Parathyroid adenoma (tissue), 2 donors: Measurements from ENCODE around the gene FAM20B.

Source experiments
- H2AFZ ChIP-seq: fragments of 300-600 bp; sonication (generic); one replicate; pipeline ENCODE4 v1.7.0; 2017; ENCODE audit warnings: antibody characterized with exemption, mild to moderate bottlenecking
- H3K27ac ChIP-seq: fragments of 300-600 bp; sonication (generic); one replicate; pipeline ENCODE4 v1.7.0; 2017
- H3K27me3 ChIP-seq: fragments of 300-600 bp; sonication (generic); one replicate; pipeline ENCODE4 v1.7.0; 2017; ENCODE audit warnings: low read length; ENCODE audit not compliant: control insufficient read depth, insufficient read depth
- H3K36me3 ChIP-seq: fragments of 300-600 bp; sonication (generic); one replicate; pipeline ENCODE4 v1.7.0; 2017; ENCODE audit warnings: low read length; ENCODE audit not compliant: control insufficient read depth, insufficient read depth
- H3K4me1 ChIP-seq: fragments of 300-600 bp; sonication (generic); one replicate; pipeline ENCODE4 v1.7.0; 2017; ENCODE audit warnings: control low read depth
- H3K4me2 ChIP-seq: fragments of 300-600 bp; sonication (generic); one replicate; pipeline ENCODE4 v1.7.0; 2017; ENCODE audit warnings: low read length
- H3K4me3 ChIP-seq: fragments of 300-600 bp; sonication (generic); one replicate; pipeline ENCODE4 v1.7.0; 2017; ENCODE audit warnings: low read depth, low read length
- H3K79me2 ChIP-seq: fragments of 300-600 bp; sonication (generic); one replicate; pipeline ENCODE4 v1.7.0; 2017; ENCODE audit warnings: control low read depth
- H3K9ac ChIP-seq: fragments of 300-600 bp; sonication (generic); one replicate; pipeline ENCODE4 v1.7.0; 2017; ENCODE audit warnings: mild to moderate bottlenecking
- H3K9me3 ChIP-seq: fragments of 300-600 bp; sonication (generic); one replicate; pipeline ENCODE4 v1.7.0; 2017; ENCODE audit warnings: low read length; ENCODE audit not compliant: control insufficient read depth
- TF ChIP-seq, protein P1 (sequence below): fragments of 300-600 bp; sonication (generic); IDR thresholded peaks from one replicate; pipeline ENCODE4 v1.7.0; 2017; ENCODE audit warnings: antibody characterized with exemption, mild to moderate bottlenecking
- donor health status: primary hyperparathyroidism.

The FAM20B gene

GRCh38 chr1:179095924-179096323 is 70.2 kb downstream of the FAM20B start:
- H3K4me1 ChIP-seq: no peaks in the 10 kb centered on the region
- TF ChIP-seq, protein P1, sequence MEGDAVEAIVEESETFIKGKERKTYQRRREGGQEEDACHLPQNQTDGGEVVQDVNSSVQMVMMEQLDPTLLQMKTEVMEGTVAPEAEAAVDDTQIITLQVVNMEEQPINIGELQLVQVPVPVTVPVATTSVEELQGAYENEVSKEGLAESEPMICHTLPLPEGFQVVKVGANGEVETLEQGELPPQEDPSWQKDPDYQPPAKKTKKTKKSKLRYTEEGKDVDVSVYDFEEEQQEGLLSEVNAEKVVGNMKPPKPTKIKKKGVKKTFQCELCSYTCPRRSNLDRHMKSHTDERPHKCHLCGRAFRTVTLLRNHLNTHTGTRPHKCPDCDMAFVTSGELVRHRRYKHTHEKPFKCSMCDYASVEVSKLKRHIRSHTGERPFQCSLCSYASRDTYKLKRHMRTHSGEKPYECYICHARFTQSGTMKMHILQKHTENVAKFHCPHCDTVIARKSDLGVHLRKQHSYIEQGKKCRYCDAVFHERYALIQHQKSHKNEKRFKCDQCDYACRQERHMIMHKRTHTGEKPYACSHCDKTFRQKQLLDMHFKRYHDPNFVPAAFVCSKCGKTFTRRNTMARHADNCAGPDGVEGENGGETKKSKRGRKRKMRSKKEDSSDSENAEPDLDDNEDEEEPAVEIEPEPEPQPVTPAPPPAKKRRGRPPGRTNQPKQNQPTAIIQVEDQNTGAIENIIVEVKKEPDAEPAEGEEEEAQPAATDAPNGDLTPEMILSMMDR: no peak
- no peaks in the 10 kb centered on the region for H3K9me3 ChIP-seq
- no peak overlapping the region for H3K27ac ChIP-seq
- no peak overlapping the region for H2AFZ ChIP-seq
- H3K79me2 ChIP-seq: no peaks in the 10 kb centered on the region
- H3K27me3 ChIP-seq: no peaks in the 10 kb centered on the region
- no peaks in the 10 kb centered on the region for H3K36me3 ChIP-seq
- no peak overlapping the region for H3K4me2 ChIP-seq
- H3K9ac ChIP-seq: no peak overlapping the region
- no peak overlapping the region for H3K4me3 ChIP-seq

DNA sequence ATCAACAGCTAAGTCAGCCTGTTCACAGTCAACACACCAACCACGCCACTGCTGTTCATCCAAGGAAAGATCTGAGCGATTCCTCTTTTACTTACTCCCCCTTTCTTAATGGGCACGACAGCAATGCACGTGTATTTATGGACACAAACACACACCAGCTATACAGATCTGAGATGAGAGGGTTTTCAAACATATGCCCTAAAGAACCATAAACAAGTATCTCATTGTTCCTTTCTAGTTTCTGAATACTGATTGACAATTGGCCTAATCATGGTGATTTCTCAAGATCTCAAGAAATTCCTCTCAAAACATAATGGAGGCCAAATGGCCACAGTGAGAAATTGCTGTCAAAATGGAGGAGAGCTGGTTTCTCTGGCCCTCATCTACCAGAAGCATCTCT is 74.2 kb downstream of the FAM20B start:
- Histone ChIP-seq H3K36me3 (no peaks in the 10 kb centered on the region), H2AFZ (no peak overlapping the region)

GRCh38 chr1:179101566-179101965 is 75.9 kb downstream of the FAM20B start:
- Histone ChIP-seq H3K79me2 (no peaks in the 10 kb centered on the region), H2AFZ (no peak overlapping the region), H3K36me3 (no peaks in the 10 kb centered on the region), H3K4me2 (no peak overlapping the region), H3K9ac (no peak overlapping the region), H3K27me3 (no peaks in the 10 kb centered on the region), H3K4me1 (no peaks in the 10 kb centered on the region), H3K4me3 (no peak overlapping the region), H3K9me3 (no peaks in the 10 kb centered on the region), H3K27ac (no peak overlapping the region)
- TF ChIP-seq, protein P1: no peak

More for the DNA sequence above, 74.2 kb downstream of the FAM20B start:
- TF ChIP-seq, protein P1: no peak
- Histone ChIP-seq H3K4me3 (no peak overlapping the region), H3K9me3 (no peaks in the 10 kb centered on the region), H3K9ac (no peak overlapping the region), H3K4me1 (no peaks in the 10 kb centered on the region), H3K79me2 (no peaks in the 10 kb centered on the region), H3K27me3 (no peaks in the 10 kb centered on the region), H3K27ac (no peak overlapping the region), H3K4me2 (no peak overlapping the region)

GRCh38 chr1:179103999-179104398 is 78.3 kb downstream of the FAM20B start:
- Histone ChIP-seq H3K4me2 (no peak overlapping the region), H3K4me1 (no peaks in the 10 kb centered on the region), H3K9ac (no peak overlapping the region), H3K27me3 (no peaks in the 10 kb centered on the region), H2AFZ (no peak overlapping the region), H3K36me3 (no peaks in the 10 kb centered on the region), H3K4me3 (no peak overlapping the region), H3K27ac (no peak overlapping the region), H3K9me3 (no peaks in the 10 kb centered on the region), H3K79me2 (no peaks in the 10 kb centered on the region)
- TF ChIP-seq, protein P1: no peak

DNA sequence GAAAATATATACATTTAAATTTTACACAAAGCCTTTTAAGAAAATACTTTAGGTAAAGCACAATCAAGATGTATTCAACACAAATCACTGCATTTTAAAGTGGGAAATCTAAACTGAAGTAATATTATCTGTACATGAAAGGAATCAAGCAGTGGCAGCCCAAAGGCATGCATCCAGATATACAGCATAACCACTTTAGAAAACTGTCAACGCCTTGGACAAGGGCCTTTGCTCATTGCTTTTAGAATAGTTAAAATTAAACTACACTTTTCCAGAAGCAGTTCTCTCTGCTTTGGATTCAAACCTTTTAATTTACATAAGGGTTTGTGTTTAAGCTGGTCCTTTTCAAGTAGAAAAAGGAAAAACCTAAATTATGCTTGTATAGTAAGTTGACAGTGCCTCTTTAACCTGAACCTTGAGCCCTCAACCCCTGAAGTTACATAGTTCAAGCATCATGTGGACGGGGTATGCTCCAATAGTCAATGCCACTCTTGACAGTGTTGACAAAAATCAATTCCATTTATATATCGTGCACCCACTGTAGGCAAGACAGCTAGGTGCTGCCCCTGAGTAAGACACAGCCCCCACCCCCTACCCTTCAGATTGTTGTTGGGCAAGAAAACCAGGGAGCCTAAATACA is 79.0 kb downstream of the FAM20B start:
- no peaks in the 10 kb centered on the region for H3K4me1 ChIP-seq
- H3K4me2 ChIP-seq: no peak overlapping the region
- H3K27me3 ChIP-seq: no peaks in the 10 kb centered on the region
- H3K4me3 ChIP-seq: no peak overlapping the region
- H3K9ac ChIP-seq: no peak overlapping the region
- no peaks in the 10 kb centered on the region for H3K79me2 ChIP-seq
- TF ChIP-seq, protein P1: no peak
- H2AFZ ChIP-seq: no peak overlapping the region
- no peak overlapping the region for H3K27ac ChIP-seq
- no peaks in the 10 kb centered on the region for H3K9me3 ChIP-seq
- no peaks in the 10 kb centered on the region for H3K36me3 ChIP-seq
